Spleen (tissue), 11 donors: Measurements from ENCODE around the gene DDX24. TPM values are rescaled to one million over a fixed set of nuclear protein-coding genes. Genes with fewer than 3 reads are reported as not detected.

Experiments
- DNase-seq: peaks from one replicate; pipeline ENCODE4 v3.0.0-alpha.2; 2020
- H3K27ac ChIP-seq, 8 donors: fragments of 200-600 bp; sonication (generic) in 7 of 8; 1 replicate in 4 of 8; 2 replicates in 4 of 8; pipeline versions ENCODE4 v1.5.0 to v1.8.0; 2016 to 2021; ENCODE audit warnings: inconsistent platforms in 4 of 8, mild to moderate bottlenecking in 4 of 8, moderate library complexity in 1 of 8
- H3K27me3 ChIP-seq, 7 donors: fragments of 200-600 bp; sonication (generic) in 6 of 7; replicated peaks in 1 of 7; 1 replicate in 4 of 7; 2 replicates in 3 of 7; pipeline versions ENCODE4 v1.5.0 to v1.8.0; 2016 to 2021; ENCODE audit warnings: inconsistent platforms in 3 of 7, mild to moderate bottlenecking in 1 of 7
- H3K36me3 ChIP-seq, 6 donors: fragments of 200-600 bp; sonication (generic) in 5 of 6; 1 replicate in 4 of 6; 2 replicates in 2 of 6; pipeline versions ENCODE4 v1.5.0 to v1.8.0; 2016 to 2021; ENCODE audit warnings: inconsistent platforms in 2 of 6
- H3K4me1 ChIP-seq, 6 donors: fragments of 200-600 bp; sonication (generic) in 5 of 6; 1 replicate in 3 of 6; 2 replicates in 3 of 6; pipeline versions ENCODE4 v1.5.0 to v1.8.0; 2016 to 2021; ENCODE audit warnings: inconsistent platforms in 3 of 6
- H3K4me3 ChIP-seq, 8 donors: fragments of 200-600 bp; sonication (generic) in 7 of 8; 1 replicate in 4 of 8; 2 replicates in 4 of 8; pipeline versions ENCODE4 v1.5.0 to v1.8.0; 2016 to 2021; ENCODE audit warnings: inconsistent platforms in 4 of 8, mild to moderate bottlenecking in 4 of 8, moderate library complexity in 2 of 8
- H3K9me3 ChIP-seq, 8 donors: fragments of 200-600 bp; sonication (generic) in 7 of 8; 1 replicate in 4 of 8; 2 replicates in 4 of 8; pipeline versions ENCODE4 v1.5.0 to v1.8.0; 2016 to 2021; ENCODE audit warnings: inconsistent platforms in 4 of 8
- CTCF ChIP-seq, 11 experiments: fragments of 200-600 bp in 7 of 11; fragments of 450-650 bp in 4 of 11; sonication (generic) in 4 of 11; IDR thresholded peaks in 8 of 11; conservative IDR thresholded peaks in 3 of 11; 1 replicate in 7 of 11; 2 replicates in 4 of 11; pipeline versions ENCODE4 v1.4.0 to v1.8.0; 2016 to 2021; ENCODE audit warnings: antibody characterized with exemption in 11 of 11, inconsistent platforms in 4 of 11, mild to moderate bottlenecking in 1 of 11
- POLR2A ChIP-seq, 3 donors: fragments of 450-650 bp; IDR thresholded peaks; one replicate each; pipeline ENCODE4 v1.5.1; 2017; ENCODE audit warnings: antibody characterized with exemption in 3 of 3, mild to moderate bottlenecking in 1 of 3
- POLR2AphosphoS5 ChIP-seq, 3 donors: sonication (generic); formaldehyde crosslinking; IDR thresholded peaks; one replicate each; pipeline ENCODE4 v1.5.1; 2017; ENCODE audit warnings: antibody characterized with exemption in 3 of 3
- WGBS, 5 donors: extraction: QIAGEN DNeasy Blood & Tissue Kit in 3 of 5; methylation state at CpG; one replicate each; pipeline versions ENCODE4 v1.1.5 to v1.1.7; 2013 to 2018; 5-methylcytosine and 5-hydroxymethylcytosine counted together
- intact Hi-C: fragments of 100-400 bp; cut with DNase I; formaldehyde crosslinking; loops from one replicate; pipeline ENCODE4 v1.15.0; 2023; ENCODE audit warnings: low total_unique reads
- polyA plus RNA-seq, 3 donors: library from polyadenylated mRNA; stranded (reverse); fragments of 200-250 nt; gene quantifications; one replicate each; pipeline ENCODE4 v1.2.1, GENCODE V29; 2013
- total RNA-seq, 7 donors: library from RNA; depleted of rRNA in 3 of 7; stranded (reverse); fragments of >200 nt in 3 of 7; fragmentation: NEBNext Ultra II Directional in 4 of 7; extraction: Animal tissue kit (Norgen Biotek cat#: 25700) in 4 of 7; gene quantifications; one replicate each; pipeline versions ENCODE4 v1.1.0 to v1.2.1, GENCODE V29; 2016 to 2021
- donor health status: healthy with polysubstance abuse.
- donor health status: DM: no; HTN: no; CAD: no; lungs with moderate emphysema.
- donor health status: DM: no; HTN: no; CAD: no.
- donor health status: Bipolar disorder and iron deficiency.
- donor health status: healthy.
- donor health status: DM: no; HTN: no; CAD: no.
- donor health status: DM: yes; HTN: yes; CAD: no.

DDX24 gene
- total and polyA plus RNA-seq, 10 donors = 70.8 to 251 (median 171) TPM

GRCh38 chr14:94054936-94055335 lies 26.1 kb downstream of the DDX24 start:
- 92 to 100% (median 94%) methylated on average over 7 of the region's 7 CpGs for WGBS, 5 donors
- Histone ChIP-seq H3K27me3 (no peaks in the 10 kb centered on the region), H3K36me3 (peaks cover 5 to 100% (median 97%) of the 10 kb centered on the region in 6 donors), H3K9me3 (no peaks in the 10 kb centered on the region), H3K27ac (no peak overlapping the region), H3K4me1 (peaks cover 21 to 89% (median 47%) of the 10 kb centered on the region in 6 donors), H3K4me3 (no peak overlapping the region)
- intact Hi-C loops = no loop called here
- DNase-seq = peak; percentile 30
- TF ChIP-seq POLR2A (IDR thresholded peaks at IDR 0.05) (no peak), CTCF (IDR thresholded peaks at IDR 0.05 in 8 of 11, conservative IDR thresholded peaks at IDR 0.05 in 3 of 11) (no peak), POLR2AphosphoS5 (IDR thresholded peaks at IDR 0.05) (no peak)

- intact Hi-C loops = no loop called here
- Histone ChIP-seq H3K27me3 (no peaks in the 10 kb centered on the region), H3K27ac (no peak overlapping the region), H3K4me1 (peaks cover 16 to 84% (median 46%) of the 10 kb centered on the region in 6 donors), H3K9me3 (no peaks in the 10 kb centered on the region), H3K4me3 (no peak overlapping the region), H3K36me3 (peaks cover 6 to 100% (median 97%) of the 10 kb centered on the region in 6 donors)
- DNase-seq = peak; percentile 27
- no peak for TF ChIP-seq POLR2AphosphoS5 (IDR thresholded peaks at IDR 0.05)
- TF ChIP-seq POLR2A (IDR thresholded peaks at IDR 0.05) = no peak
- no peak for TF ChIP-seq CTCF (IDR thresholded peaks at IDR 0.05 in 8 of 11, conservative IDR thresholded peaks at IDR 0.05 in 3 of 11)
- WGBS, 5 donors = 94 to 100% (median 98%) methylated on average over 1 of the region's 1 CpG
Observed at GRCh38 chr14:94054401-94054800, 26.6 kb downstream of the DDX24 start.

- Histone ChIP-seq H3K9me3 (no peaks in the 10 kb centered on the region), H3K27me3 (no peaks in the 10 kb centered on the region), H3K27ac (peak overlapping the region in 2 of 8 donors; percentile 4 to 22), H3K4me3 (no peak overlapping the region), H3K36me3 (peaks cover 6 to 100% (median 97%) of the 10 kb centered on the region in 6 donors), H3K4me1 (peaks cover 6 to 78% (median 40%) of the 10 kb centered on the region in 6 donors)
- no peak for TF ChIP-seq POLR2A (IDR thresholded peaks at IDR 0.05)
- TF ChIP-seq POLR2AphosphoS5 (IDR thresholded peaks at IDR 0.05) = no peak
- TF ChIP-seq CTCF (IDR thresholded peaks at IDR 0.05 in 8 of 11, conservative IDR thresholded peaks at IDR 0.05 in 3 of 11) = no peak
- intact Hi-C loops = no loop called here
- DNase-seq = peak; percentile 17
- WGBS, 5 donors = 77 to 94% (median 83%) methylated on average over 4 of the region's 4 CpGs
Observed at GRCh38 chr14:94052662-94053061, 28.3 kb downstream of the DDX24 start.

GRCh38 chr14:94052199-94052598 lies 28.8 kb downstream of the DDX24 start:
- WGBS, 5 donors = 67 to 100% (median 80%) methylated on average over 1 of the region's 1 CpG
- DNase-seq = no peak
- no peak overlapping the region for H3K4me3 ChIP-seq

More at GRCh38 chr14:94052199-94052598, 28.8 kb downstream of the DDX24 start:
- peak overlapping the region in 2 of 8 donors; percentile 1 to 22 for H3K27ac ChIP-seq
- H3K9me3 ChIP-seq = no peaks in the 10 kb centered on the region
- TF ChIP-seq CTCF (IDR thresholded peaks at IDR 0.05 in 8 of 11, conservative IDR thresholded peaks at IDR 0.05 in 3 of 11) = no peak
- no peak for TF ChIP-seq POLR2A (IDR thresholded peaks at IDR 0.05)
- TF ChIP-seq POLR2AphosphoS5 (IDR thresholded peaks at IDR 0.05) = no peak
- intact Hi-C loops = no loop called here
- peaks cover 6 to 100% (median 97%) of the 10 kb centered on the region in 6 donors for H3K36me3 ChIP-seq
- no peaks in the 10 kb centered on the region for H3K27me3 ChIP-seq
- H3K4me1 ChIP-seq = peaks cover 2 to 73% (median 36%) of the 10 kb centered on the region in 6 donors
